HG03342 (cell line): Measurements from ENCODE around the gene HYDIN.
"Not testable (repeated sequence)": the region's sequence is repeated elsewhere in the genome, so short reads cannot be mapped to it uniquely, and the experiment has no call there.

Experiments used
- ATAC-seq: cut with Tn5 transposase; IDR thresholded peaks from one replicate; pipeline ENCODE4 v1.9.1; 2021; ENCODE audit warnings: mild to moderate bottlenecking, moderate library complexity; ENCODE audit not compliant: unreplicated experiment

The HYDIN gene

GRCh38 chr16:71009440-71010223 is 220.9 kb downstream of the HYDIN start:
- not testable (repeated sequence) for ATAC-seq

GRCh38 chr16:71006516-71006915 is 224.0 kb downstream of the HYDIN start:
- not testable (repeated sequence) for ATAC-seq

- ATAC-seq: not testable (repeated sequence)
Observed at GRCh38 chr16:70999735-71000134, 230.8 kb downstream of the HYDIN start.

GRCh38 chr16:70995799-70996198 is 234.7 kb downstream of the HYDIN start:
- ATAC-seq: not testable (repeated sequence)

GRCh38 chr16:70992511-70992910 is 238.0 kb downstream of the HYDIN start:
- not testable (repeated sequence) for ATAC-seq

GRCh38 chr16:70987019-70987715 is 243.4 kb downstream of the HYDIN start:
- not testable (repeated sequence) for ATAC-seq

- not testable (repeated sequence) for ATAC-seq
Observed at GRCh38 chr16:70984675-70985074, 245.8 kb downstream of the HYDIN start.

- not testable (repeated sequence) for ATAC-seq
Observed at GRCh38 chr16:70968332-70968731, 262.2 kb downstream of the HYDIN start.

GRCh38 chr16:70960169-70960568 is 270.4 kb downstream of the HYDIN start:
- not testable (repeated sequence) for ATAC-seq

- ATAC-seq: not testable (repeated sequence)
Observed at GRCh38 chr16:70954922-70955321, 275.6 kb downstream of the HYDIN start.

GRCh38 chr16:70953824-70954223 is 276.7 kb downstream of the HYDIN start:
- not testable (repeated sequence) for ATAC-seq

- ATAC-seq: not testable (repeated sequence)
Observed at GRCh38 chr16:70943551-70943950, 287.0 kb downstream of the HYDIN start.

- not testable (repeated sequence) for ATAC-seq
Observed at GRCh38 chr16:70939690-70940359, 290.7 kb downstream of the HYDIN start.

GRCh38 chr16:70936781-70937525 is 293.6 kb downstream of the HYDIN start:
- ATAC-seq: not testable (repeated sequence)

GRCh38 chr16:70935325-70935724 is 295.2 kb downstream of the HYDIN start:
- not testable (repeated sequence) for ATAC-seq

- not testable (repeated sequence) for ATAC-seq
Observed at GRCh38 chr16:70933746-70934145, 296.8 kb downstream of the HYDIN start.

- ATAC-seq: not testable (repeated sequence)
Observed at GRCh38 chr16:70930757-70931156, 299.8 kb downstream of the HYDIN start.

- not testable (repeated sequence) for ATAC-seq
Observed at GRCh38 chr16:70922164-70922563, 308.4 kb downstream of the HYDIN start.

GRCh38 chr16:70920661-70921060 is 309.9 kb downstream of the HYDIN start:
- ATAC-seq: not testable (repeated sequence)

GRCh38 chr16:70888208-70888607 is 342.3 kb downstream of the HYDIN start:
- ATAC-seq: not testable (repeated sequence)

- not testable (repeated sequence) for ATAC-seq
Observed at GRCh38 chr16:70884652-70885051, 345.9 kb downstream of the HYDIN start.
